ENCODE measurements around the gene NHEJ1. TPM values are rescaled to one million over a fixed set of nuclear protein-coding genes. Genes with fewer than 3 reads are reported as not detected.

The NHEJ1 gene
- total and polyA plus RNA-seq, 2 of the 13 experiments (the other 11 are each of a cell fraction or from before 2014, with no cell fraction given), result 30.0 to 30.7 TPM

DNA sequence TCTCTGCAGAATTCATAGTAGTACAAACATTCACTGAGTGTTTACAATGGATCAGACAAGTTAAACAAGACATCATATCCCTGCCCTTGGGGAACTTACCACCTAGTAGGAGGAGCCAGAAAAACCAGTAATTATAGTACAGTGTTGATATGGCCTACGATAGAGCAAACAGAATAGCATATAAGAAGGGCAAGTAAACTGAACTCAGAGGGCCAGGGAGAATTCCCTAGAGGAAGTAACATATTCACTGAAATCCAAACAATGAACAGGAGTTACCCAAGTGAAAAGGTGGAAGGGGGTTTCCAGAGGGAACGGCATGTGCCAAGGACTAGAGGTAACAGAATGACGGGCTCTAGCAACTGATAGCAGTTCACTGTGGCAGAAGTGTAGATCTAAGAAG lies 34.1 kb downstream of the NHEJ1 start (continued):
- TF ChIP-seq ZFP90 (CRISPR knock-in tag; IDR thresholded peaks at IDR 0.05; ENCODE audit: borderline replicate concordance) (no peak), FIP1L1 (IDR thresholded peaks at IDR 0.05; ENCODE audit: borderline replicate concordance, insufficient read depth, low read depth, low read length) (no peak), MAX (IDR thresholded peaks at IDR 0.05) (peak; percentile 58), ONECUT2 (CRISPR knock-in tag; IDR thresholded peaks at IDR 0.05) (no peak), CREB1 (IDR thresholded peaks at IDR 0.05) (no peak), CREB1 (CRISPR knock-in tag; IDR thresholded peaks at IDR 0.05) (peak; percentile 54), ZNF30 (CRISPR knock-in tag; IDR thresholded peaks at IDR 0.05) (no peak), ZNF20 (CRISPR knock-in tag; IDR thresholded peaks at IDR 0.05) (no peak), FOSL1 (CRISPR knock-in tag; IDR thresholded peaks at IDR 0.05; ENCODE audit: borderline replicate concordance) (no peak), KAT2B (IDR thresholded peaks at IDR 0.05; ENCODE audit: borderline replicate concordance, low read depth, low read length) (no peak), ZNF180 (CRISPR knock-in tag; IDR thresholded peaks at IDR 0.05; ENCODE audit: borderline replicate concordance, low read depth) (no peak), MIER3 (CRISPR knock-in tag; IDR thresholded peaks at IDR 0.05; ENCODE audit: borderline replicate concordance) (peak; percentile 67; the same call in 1 of the 2 replicates), MAFK (conservative IDR thresholded peaks at IDR 0.05 in 1 of 2, IDR thresholded peaks at IDR 0.05 in 1 of 2; ENCODE audit: low read length in 2 of 2) (no peak), ZBTB25 (CRISPR knock-in tag; IDR thresholded peaks at IDR 0.05) (no peak)
- TF ChIP-seq, protein P1, sequence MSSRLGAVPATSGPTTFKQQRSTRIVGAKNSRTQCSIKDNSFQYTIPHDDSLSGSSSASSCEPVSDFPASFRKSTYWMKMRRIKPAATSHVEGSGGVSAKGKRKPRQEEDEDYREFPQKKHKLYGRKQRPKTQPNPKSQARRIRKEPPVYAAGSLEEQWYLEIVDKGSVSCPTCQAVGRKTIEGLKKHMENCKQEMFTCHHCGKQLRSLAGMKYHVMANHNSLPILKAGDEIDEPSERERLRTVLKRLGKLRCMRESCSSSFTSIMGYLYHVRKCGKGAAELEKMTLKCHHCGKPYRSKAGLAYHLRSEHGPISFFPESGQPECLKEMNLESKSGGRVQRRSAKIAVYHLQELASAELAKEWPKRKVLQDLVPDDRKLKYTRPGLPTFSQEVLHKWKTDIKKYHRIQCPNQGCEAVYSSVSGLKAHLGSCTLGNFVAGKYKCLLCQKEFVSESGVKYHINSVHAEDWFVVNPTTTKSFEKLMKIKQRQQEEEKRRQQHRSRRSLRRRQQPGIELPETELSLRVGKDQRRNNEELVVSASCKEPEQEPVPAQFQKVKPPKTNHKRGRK (CRISPR knock-in tag; IDR thresholded peaks at IDR 0.05), result no peak
- TF ChIP-seq, protein P2, sequence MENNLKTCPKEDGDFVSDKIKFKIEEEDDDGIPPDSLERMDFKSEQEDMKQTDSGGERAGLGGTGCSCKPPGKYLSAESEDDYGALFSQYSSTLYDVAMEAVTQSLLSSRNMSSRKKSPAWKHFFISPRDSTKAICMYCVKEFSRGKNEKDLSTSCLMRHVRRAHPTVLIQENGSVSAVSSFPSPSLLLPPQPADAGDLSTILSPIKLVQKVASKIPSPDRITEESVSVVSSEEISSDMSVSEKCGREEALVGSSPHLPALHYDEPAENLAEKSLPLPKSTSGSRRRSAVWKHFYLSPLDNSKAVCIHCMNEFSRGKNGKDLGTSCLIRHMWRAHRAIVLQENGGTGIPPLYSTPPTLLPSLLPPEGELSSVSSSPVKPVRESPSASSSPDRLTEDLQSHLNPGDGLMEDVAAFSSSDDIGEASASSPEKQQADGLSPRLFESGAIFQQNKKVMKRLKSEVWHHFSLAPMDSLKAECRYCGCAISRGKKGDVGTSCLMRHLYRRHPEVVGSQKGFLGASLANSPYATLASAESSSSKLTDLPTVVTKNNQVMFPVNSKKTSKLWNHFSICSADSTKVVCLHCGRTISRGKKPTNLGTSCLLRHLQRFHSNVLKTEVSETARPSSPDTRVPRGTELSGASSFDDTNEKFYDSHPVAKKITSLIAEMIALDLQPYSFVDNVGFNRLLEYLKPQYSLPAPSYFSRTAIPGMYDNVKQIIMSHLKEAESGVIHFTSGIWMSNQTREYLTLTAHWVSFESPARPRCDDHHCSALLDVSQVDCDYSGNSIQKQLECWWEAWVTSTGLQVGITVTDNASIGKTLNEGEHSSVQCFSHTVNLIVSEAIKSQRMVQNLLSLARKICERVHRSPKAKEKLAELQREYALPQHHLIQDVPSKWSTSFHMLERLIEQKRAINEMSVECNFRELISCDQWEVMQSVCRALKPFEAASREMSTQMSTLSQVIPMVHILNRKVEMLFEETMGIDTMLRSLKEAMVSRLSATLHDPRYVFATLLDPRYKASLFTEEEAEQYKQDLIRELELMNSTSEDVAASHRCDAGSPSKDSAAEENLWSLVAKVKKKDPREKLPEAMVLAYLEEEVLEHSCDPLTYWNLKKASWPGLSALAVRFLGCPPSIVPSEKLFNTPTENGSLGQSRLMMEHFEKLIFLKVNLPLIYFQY (CRISPR knock-in tag; IDR thresholded peaks at IDR 0.05; ENCODE audit: borderline replicate concordance), result no peak
- TF ChIP-seq, protein P3, sequence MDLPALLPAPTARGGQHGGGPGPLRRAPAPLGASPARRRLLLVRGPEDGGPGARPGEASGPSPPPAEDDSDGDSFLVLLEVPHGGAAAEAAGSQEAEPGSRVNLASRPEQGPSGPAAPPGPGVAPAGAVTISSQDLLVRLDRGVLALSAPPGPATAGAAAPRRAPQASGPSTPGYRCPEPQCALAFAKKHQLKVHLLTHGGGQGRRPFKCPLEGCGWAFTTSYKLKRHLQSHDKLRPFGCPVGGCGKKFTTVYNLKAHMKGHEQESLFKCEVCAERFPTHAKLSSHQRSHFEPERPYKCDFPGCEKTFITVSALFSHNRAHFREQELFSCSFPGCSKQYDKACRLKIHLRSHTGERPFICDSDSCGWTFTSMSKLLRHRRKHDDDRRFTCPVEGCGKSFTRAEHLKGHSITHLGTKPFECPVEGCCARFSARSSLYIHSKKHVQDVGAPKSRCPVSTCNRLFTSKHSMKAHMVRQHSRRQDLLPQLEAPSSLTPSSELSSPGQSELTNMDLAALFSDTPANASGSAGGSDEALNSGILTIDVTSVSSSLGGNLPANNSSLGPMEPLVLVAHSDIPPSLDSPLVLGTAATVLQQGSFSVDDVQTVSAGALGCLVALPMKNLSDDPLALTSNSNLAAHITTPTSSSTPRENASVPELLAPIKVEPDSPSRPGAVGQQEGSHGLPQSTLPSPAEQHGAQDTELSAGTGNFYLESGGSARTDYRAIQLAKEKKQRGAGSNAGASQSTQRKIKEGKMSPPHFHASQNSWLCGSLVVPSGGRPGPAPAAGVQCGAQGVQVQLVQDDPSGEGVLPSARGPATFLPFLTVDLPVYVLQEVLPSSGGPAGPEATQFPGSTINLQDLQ (CRISPR knock-in tag; IDR thresholded peaks at IDR 0.05), result no peak

All from HepG2 (cell line).